ENCODE data around the gene ZNF423. TPM values are rescaled to one million over a fixed set of nuclear protein-coding genes. Genes with fewer than 3 reads are reported as not detected.

ZNF423 gene
- total RNA-seq, 6 experiments from 2014 or later = not detected

- Mint-ChIP-seq H3K4me3 (no peak overlapping the region), H3K9me3 (no peaks in the 10 kb centered on the region; the same call in 1 of the 2 replicates), H3K36me3 (ENCODE audit: low read depth) (no peaks in the 10 kb centered on the region), H3K4me1 (ENCODE audit: low read depth) (no peaks in the 10 kb centered on the region), H3K27me3 (ENCODE audit: insufficient read depth) (peaks cover 4% of the 10 kb centered on the region; the same call in 1 of the 2 replicates), H3K27ac (no peak overlapping the region)
- no peak for DNase-seq
- TF ChIP-seq, protein P1, sequence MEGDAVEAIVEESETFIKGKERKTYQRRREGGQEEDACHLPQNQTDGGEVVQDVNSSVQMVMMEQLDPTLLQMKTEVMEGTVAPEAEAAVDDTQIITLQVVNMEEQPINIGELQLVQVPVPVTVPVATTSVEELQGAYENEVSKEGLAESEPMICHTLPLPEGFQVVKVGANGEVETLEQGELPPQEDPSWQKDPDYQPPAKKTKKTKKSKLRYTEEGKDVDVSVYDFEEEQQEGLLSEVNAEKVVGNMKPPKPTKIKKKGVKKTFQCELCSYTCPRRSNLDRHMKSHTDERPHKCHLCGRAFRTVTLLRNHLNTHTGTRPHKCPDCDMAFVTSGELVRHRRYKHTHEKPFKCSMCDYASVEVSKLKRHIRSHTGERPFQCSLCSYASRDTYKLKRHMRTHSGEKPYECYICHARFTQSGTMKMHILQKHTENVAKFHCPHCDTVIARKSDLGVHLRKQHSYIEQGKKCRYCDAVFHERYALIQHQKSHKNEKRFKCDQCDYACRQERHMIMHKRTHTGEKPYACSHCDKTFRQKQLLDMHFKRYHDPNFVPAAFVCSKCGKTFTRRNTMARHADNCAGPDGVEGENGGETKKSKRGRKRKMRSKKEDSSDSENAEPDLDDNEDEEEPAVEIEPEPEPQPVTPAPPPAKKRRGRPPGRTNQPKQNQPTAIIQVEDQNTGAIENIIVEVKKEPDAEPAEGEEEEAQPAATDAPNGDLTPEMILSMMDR (IDR thresholded peaks at IDR 0.05) = no peak
Observed at GRCh38 chr16:49622421-49623402, 233.2 kb downstream of the ZNF423 start.

DNA sequence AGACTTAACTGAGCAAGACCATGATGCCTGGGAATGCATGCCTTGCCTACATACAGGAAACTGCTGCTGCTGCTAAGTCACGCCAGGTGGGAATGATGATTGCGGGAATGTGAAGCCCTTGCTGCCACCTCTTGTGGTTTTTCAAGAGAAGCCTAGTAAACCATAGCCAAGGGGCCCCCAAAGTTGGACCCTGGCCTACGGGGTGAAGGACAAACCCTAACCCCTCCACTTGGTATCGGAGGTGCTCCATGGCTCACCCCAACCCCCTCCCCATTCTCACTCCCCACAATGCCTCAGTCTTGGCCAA is 233.9 kb downstream of the ZNF423 start:
- Mint-ChIP-seq H3K4me1 (ENCODE audit: low read depth) (no peaks in the 10 kb centered on the region), H3K27me3 (ENCODE audit: insufficient read depth) (peaks cover 4% of the 10 kb centered on the region; the same call in 1 of the 2 replicates), H3K4me3 (no peak overlapping the region), H3K9me3 (no peaks in the 10 kb centered on the region; the same call in 1 of the 2 replicates), H3K36me3 (ENCODE audit: low read depth) (no peaks in the 10 kb centered on the region), H3K27ac (no peak overlapping the region)
- TF ChIP-seq, protein P1 (IDR thresholded peaks at IDR 0.05) = no peak
- DNase-seq = no peak

GRCh38 chr16:49621241-49622083 is 234.4 kb downstream of the ZNF423 start:
- H3K9me3 Mint-ChIP-seq = no peaks in the 10 kb centered on the region; the same call in 1 of the 2 replicates
- H3K27ac Mint-ChIP-seq = no peak overlapping the region
- TF ChIP-seq, protein P1 (IDR thresholded peaks at IDR 0.05) = no peak
- no peaks in the 10 kb centered on the region for H3K4me1 Mint-ChIP-seq (ENCODE audit: low read depth)
- H3K4me3 Mint-ChIP-seq = no peak overlapping the region
- DNase-seq = no peak
- no peaks in the 10 kb centered on the region for H3K36me3 Mint-ChIP-seq (ENCODE audit: low read depth)
- H3K27me3 Mint-ChIP-seq (ENCODE audit: insufficient read depth) = peaks cover 4% of the 10 kb centered on the region; the same call in 1 of the 2 replicates

- no peaks in the 10 kb centered on the region; the same call in 1 of the 2 replicates for H3K9me3 Mint-ChIP-seq
- no peak overlapping the region for H3K27ac Mint-ChIP-seq
- H3K36me3 Mint-ChIP-seq (ENCODE audit: low read depth) = no peaks in the 10 kb centered on the region
- H3K4me1 Mint-ChIP-seq (ENCODE audit: low read depth) = no peaks in the 10 kb centered on the region
- TF ChIP-seq, protein P1 (IDR thresholded peaks at IDR 0.05) = no peak
- DNase-seq = no peak
- no peak overlapping the region for H3K4me3 Mint-ChIP-seq
- H3K27me3 Mint-ChIP-seq (ENCODE audit: insufficient read depth) = peaks cover 4% of the 10 kb centered on the region
Observed at GRCh38 chr16:49620869-49621240, 235.1 kb downstream of the ZNF423 start.

DNA sequence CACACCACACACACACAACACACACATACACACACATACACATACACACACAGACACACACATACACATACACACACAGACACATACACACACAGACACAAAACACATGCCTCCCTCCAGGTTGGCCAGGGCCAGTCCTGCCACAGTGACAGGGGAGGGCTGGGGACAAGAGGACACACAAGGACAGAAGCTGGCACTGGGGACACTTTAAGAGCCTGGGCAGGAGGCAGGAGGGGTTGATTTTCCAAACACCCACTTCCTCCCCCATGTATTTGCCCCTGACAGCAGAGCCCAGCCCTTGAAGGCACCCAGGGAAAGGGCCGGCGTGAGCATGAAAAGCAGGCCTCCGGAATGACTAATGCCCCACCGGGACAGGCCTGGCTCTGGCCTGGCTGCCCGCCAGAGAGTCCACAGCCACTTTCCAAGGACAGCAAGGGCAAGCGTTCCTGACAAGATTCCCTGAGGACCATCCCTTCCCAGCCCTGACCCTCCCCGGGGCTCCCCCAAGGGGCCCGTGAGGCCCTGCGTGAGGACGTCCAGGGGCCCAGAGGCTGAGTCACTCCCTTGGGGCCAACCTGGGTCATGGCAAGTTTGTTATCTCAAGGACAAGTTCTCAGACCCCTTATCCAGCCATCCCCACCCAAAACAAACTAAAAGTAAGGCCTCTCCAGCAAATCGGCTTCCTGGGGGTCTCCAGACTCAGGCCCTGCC is 235.6 kb downstream of the ZNF423 start:
- H3K9me3 Mint-ChIP-seq = no peaks in the 10 kb centered on the region; the same call in 1 of the 2 replicates
- no peaks in the 10 kb centered on the region for H3K36me3 Mint-ChIP-seq (ENCODE audit: low read depth)
- no peak overlapping the region for H3K4me3 Mint-ChIP-seq
- TF ChIP-seq, protein P1 (IDR thresholded peaks at IDR 0.05) = no peak
- no peak overlapping the region for H3K27ac Mint-ChIP-seq
- peak; percentile 17 for DNase-seq
- H3K4me1 Mint-ChIP-seq (ENCODE audit: low read depth) = no peaks in the 10 kb centered on the region
- H3K27me3 Mint-ChIP-seq (ENCODE audit: insufficient read depth) = peaks cover 4% of the 10 kb centered on the region
